PC-3 (cell line): Measurements from ENCODE around the gene NRARP. TPM values are rescaled to one million over a fixed set of nuclear protein-coding genes. Genes with fewer than 3 reads are reported as not detected.

Experiments
- ATAC-seq: fragments of 200-7000 bp; cut with Tn5 transposase; 2 replicates; pipeline ENCODE4 v1.9.1; 2020; ENCODE audit warnings: mild to moderate bottlenecking, moderate library complexity
- BruUV-seq: library from RNA; stranded (reverse); fragments of 400-500 nt; replicated peaks from 2 replicates; lab custom pipeline; 2021; lab: Mats Ljungman, UMichigan
- CTCF ChIA-PET: fragments of 300-600 bp; sonication (Branson Sonifier 250); formaldehyde crosslinking; loops from one replicate; lab custom pipeline; 2022; ENCODE audit warnings: antibody characterized with exemption; lab: Charles Lee
- POLR2A ChIA-PET: fragments of 300-600 bp; sonication (Branson Sonifier 250); formaldehyde crosslinking; loops from one replicate; lab custom pipeline; 2022; ENCODE audit warnings: antibody characterized with exemption; ENCODE audit not compliant: unreplicated experiment; lab: Charles Lee
- DNase-seq: peaks from one replicate; pipeline ENCODE4 v3.0.0-alpha.2; 2015
- H2AFZ ChIP-seq: fragments of 300-600 bp; sonication (generic); 2 replicates; pipeline ENCODE4 v1.6.0; 2016; ENCODE audit warnings: antibody characterized with exemption, low read length
- H3F3A ChIP-seq: fragments of 300-600 bp; sonication (generic); one replicate; pipeline ENCODE4 v1.6.0; 2017; ENCODE audit warnings: antibody characterized with exemption, low read length, control low read depth, mild to moderate bottlenecking; ENCODE audit not compliant: unreplicated experiment
- H3K27ac ChIP-seq: fragments of 300-600 bp; sonication (generic); 2 replicates; pipeline ENCODE4 v1.5.1; 2016; ENCODE audit warnings: mild to moderate bottlenecking, low read length
- H3K27me3 ChIP-seq: fragments of 300-600 bp; sonication (generic); 2 replicates; pipeline ENCODE4 v1.6.1; 2016; ENCODE audit warnings: low read length, mixed read lengths
- H3K36me3 ChIP-seq: fragments of 300-600 bp; sonication (generic); 2 replicates; pipeline ENCODE4 v1.6.1; 2016; ENCODE audit warnings: low read depth, mixed run types, low read length, mixed read lengths
- H3K4me1 ChIP-seq: fragments of 300-600 bp; sonication (generic); 2 replicates; pipeline ENCODE4 v1.5.1; 2016; ENCODE audit warnings: low read length; ENCODE audit not compliant: insufficient read depth
- H3K4me2 ChIP-seq: fragments of 300-600 bp; sonication (generic); 2 replicates; pipeline ENCODE4 v1.6.0; 2016; ENCODE audit warnings: low read length
- H3K4me3 ChIP-seq: fragments of 300-600 bp; sonication (generic); 2 replicates; pipeline ENCODE4 v1.5.1; 2016; ENCODE audit warnings: mild to moderate bottlenecking, low read length, mixed read lengths
- H3K79me2 ChIP-seq: fragments of 300-600 bp; sonication (generic); 2 replicates; pipeline ENCODE4 v1.6.1; 2017; ENCODE audit warnings: low read length, mixed read lengths
- H3K9ac ChIP-seq: fragments of 300-600 bp; sonication (generic); 2 replicates; pipeline ENCODE4 v1.6.0; 2016; ENCODE audit warnings: mild to moderate bottlenecking, low read length
- H3K9me2 ChIP-seq: fragments of 300-600 bp; sonication (generic); replicated peaks from 2 replicates; pipeline ENCODE4 v1.6.1; 2016; ENCODE audit warnings: mixed run types, low read length, mixed read lengths
- H3K9me3 ChIP-seq: fragments of 300-600 bp; sonication (generic); 2 replicates; pipeline ENCODE4 v1.6.1; 2016; ENCODE audit warnings: low read length, mixed read lengths
- H4K20me1 ChIP-seq: fragments of 300-600 bp; sonication (generic); 2 replicates; pipeline ENCODE4 v1.6.1; 2016; ENCODE audit warnings: low read length, mixed read lengths
- EZH2 ChIP-seq: fragments of 300-600 bp; sonication (generic); IDR thresholded peaks from one replicate; pipeline ENCODE4 v1.6.1; 2017; ENCODE audit warnings: antibody characterized with exemption, mild to moderate bottlenecking, low read length; ENCODE audit not compliant: unreplicated experiment
- EZH2phosphoT487 ChIP-seq: fragments of 300-600 bp; sonication (generic); IDR thresholded peaks from 2 replicates; pipeline ENCODE4 v1.6.1; 2018; ENCODE audit warnings: mild to moderate bottlenecking, antibody characterized with exemption, low read length, borderline replicate concordance
- intact Hi-C: fragments of 100-400 bp; cut with micrococcal nuclease; formaldehyde crosslinking; loops from 2 replicates; pipeline ENCODE4 v1.9.0; 2023
- total RNA-seq: library from RNA; depleted of rRNA; stranded (reverse); fragments of >200 nt; gene quantifications from 2 replicates; pipeline ENCODE4 v1.2.3, GENCODE V29; 2014
- TF ChIP-seq, protein P1 (sequence below): fragments of 300-600 bp; sonication (generic); conservative IDR thresholded peaks from 2 replicates; pipeline ENCODE4 v1.5.1; 2017; ENCODE audit warnings: antibody characterized with exemption, low read depth, mild to moderate bottlenecking, low read length

Gene NRARP
- total RNA-seq, 1 experiment from 2014 or later, result 36.8 TPM

DNA sequence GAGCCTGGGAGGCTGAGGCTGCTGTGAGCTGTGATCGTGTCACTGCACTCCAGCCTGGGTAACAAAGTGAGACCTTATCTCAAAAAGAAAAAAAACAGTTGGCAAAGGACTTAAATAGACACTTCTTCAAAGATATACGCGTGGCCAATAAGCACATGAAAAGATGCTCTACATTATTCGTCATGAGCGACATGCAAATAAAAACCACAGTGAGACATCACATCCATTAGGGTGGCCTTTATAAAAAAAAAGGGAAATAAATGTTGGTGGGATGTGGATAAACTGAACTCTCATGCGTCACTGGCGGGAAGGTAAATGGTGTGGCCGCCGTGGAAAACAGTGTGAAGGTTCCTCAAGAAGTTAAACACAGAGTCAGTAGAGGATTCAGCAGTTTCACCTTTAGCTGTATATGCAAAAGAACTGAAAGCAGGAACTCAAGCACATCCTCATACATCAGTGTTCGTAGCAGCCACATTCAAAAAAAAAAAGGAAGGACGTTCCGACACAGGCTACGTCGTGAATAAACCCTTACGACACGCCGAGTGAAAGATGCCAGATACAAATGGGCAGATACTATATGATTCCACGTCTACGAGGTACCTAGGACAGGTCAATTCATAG lies 24.5 kb upstream of the NRARP start:
- Histone ChIP-seq H4K20me1 (no peaks in the 10 kb centered on the region), H3F3A (no peaks in the 10 kb centered on the region), H3K9me3 (0 out of 2 replicates have a peak, but pooled peaks cover 7% of the 10 kb centered on the region), H3K4me3 (no peak overlapping the region), H2AFZ (no peak overlapping the region), H3K27me3 (no peaks in the 10 kb centered on the region), H3K36me3 (no peaks in the 10 kb centered on the region), H3K79me2 (no peaks in the 10 kb centered on the region), H3K4me2 (no peak overlapping the region), H3K4me1 (no peaks in the 10 kb centered on the region), H3K9me2 (no peaks in the 10 kb centered on the region), H3K27ac (no peak overlapping the region), H3K9ac (no peak overlapping the region)
- ATAC-seq (no peak), DNase-seq (no peak)
- CTCF ChIA-PET, result no interaction called here
- TF ChIP-seq, protein P1, sequence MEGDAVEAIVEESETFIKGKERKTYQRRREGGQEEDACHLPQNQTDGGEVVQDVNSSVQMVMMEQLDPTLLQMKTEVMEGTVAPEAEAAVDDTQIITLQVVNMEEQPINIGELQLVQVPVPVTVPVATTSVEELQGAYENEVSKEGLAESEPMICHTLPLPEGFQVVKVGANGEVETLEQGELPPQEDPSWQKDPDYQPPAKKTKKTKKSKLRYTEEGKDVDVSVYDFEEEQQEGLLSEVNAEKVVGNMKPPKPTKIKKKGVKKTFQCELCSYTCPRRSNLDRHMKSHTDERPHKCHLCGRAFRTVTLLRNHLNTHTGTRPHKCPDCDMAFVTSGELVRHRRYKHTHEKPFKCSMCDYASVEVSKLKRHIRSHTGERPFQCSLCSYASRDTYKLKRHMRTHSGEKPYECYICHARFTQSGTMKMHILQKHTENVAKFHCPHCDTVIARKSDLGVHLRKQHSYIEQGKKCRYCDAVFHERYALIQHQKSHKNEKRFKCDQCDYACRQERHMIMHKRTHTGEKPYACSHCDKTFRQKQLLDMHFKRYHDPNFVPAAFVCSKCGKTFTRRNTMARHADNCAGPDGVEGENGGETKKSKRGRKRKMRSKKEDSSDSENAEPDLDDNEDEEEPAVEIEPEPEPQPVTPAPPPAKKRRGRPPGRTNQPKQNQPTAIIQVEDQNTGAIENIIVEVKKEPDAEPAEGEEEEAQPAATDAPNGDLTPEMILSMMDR, result no peak
- TF ChIP-seq EZH2phosphoT487 (no peak), EZH2 (no peak)
- POLR2A ChIA-PET, result no interaction called here
- BruUV-seq, result no TSS peak
- intact Hi-C loops, result no loop called here

DNA sequence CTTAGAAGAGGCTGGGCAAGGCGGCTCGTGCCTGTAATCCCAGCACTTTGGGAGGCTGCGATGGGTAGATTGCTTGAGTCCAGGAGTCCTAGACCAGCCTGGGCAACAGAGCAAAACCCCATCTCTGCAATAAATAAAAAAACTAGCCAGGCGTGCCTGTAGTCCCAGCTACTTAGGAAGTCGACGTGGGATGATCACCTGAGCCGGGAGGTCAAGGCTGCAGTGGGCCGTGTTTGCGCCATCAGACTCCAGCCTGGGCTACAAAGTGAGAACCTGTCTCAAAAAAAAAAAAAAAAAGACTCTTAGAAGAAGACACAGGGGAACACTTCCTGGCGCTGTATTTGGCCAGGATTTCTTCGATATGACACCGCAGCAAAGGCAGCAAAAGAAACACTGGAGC lies 23.7 kb upstream of the NRARP start:
- no peaks in the 10 kb centered on the region for H3K79me2 ChIP-seq
- no peak overlapping the region for H2AFZ ChIP-seq
- no peak for DNase-seq
- ATAC-seq, result no peak
- H3K9ac ChIP-seq, result no peak overlapping the region
- no peaks in the 10 kb centered on the region for H3K9me2 ChIP-seq
- H3F3A ChIP-seq, result no peaks in the 10 kb centered on the region
- no peak overlapping the region for H3K4me3 ChIP-seq
- no peaks in the 10 kb centered on the region for H3K27me3 ChIP-seq
- no peaks in the 10 kb centered on the region for H4K20me1 ChIP-seq
- no peak overlapping the region for H3K4me2 ChIP-seq
- 0 out of 2 replicates have a peak, but pooled peaks cover 7% of the 10 kb centered on the region for H3K9me3 ChIP-seq
- no peaks in the 10 kb centered on the region for H3K4me1 ChIP-seq
- TF ChIP-seq, protein P1, result no peak
- TF ChIP-seq EZH2 (no peak), EZH2phosphoT487 (no peak)
- BruUV-seq, result no TSS peak
- intact Hi-C loops, result no loop called here
- ChIA-PET CTCF (no interaction called here), POLR2A (no interaction called here)
- no peaks in the 10 kb centered on the region for H3K36me3 ChIP-seq
- no peak overlapping the region for H3K27ac ChIP-seq

- no peak for ATAC-seq
- Histone ChIP-seq H3F3A (no peaks in the 10 kb centered on the region), H3K36me3 (no peaks in the 10 kb centered on the region), H3K27me3 (no peaks in the 10 kb centered on the region), H4K20me1 (no peaks in the 10 kb centered on the region), H3K4me3 (no peak overlapping the region), H3K79me2 (no peaks in the 10 kb centered on the region), H3K9me2 (no peaks in the 10 kb centered on the region), H3K9me3 (0 out of 2 replicates have a peak, but pooled peaks cover 7% of the 10 kb centered on the region), H3K9ac (no peak overlapping the region), H3K4me2 (no peak overlapping the region), H3K4me1 (no peaks in the 10 kb centered on the region), H3K27ac (no peak overlapping the region), H2AFZ (no peak overlapping the region)
- no peak for DNase-seq
- BruUV-seq, result no TSS peak
- POLR2A ChIA-PET, result no interaction called here
- CTCF ChIA-PET, result no interaction called here
- no peak for TF ChIP-seq EZH2
- TF ChIP-seq, protein P1, result no peak
- TF ChIP-seq EZH2phosphoT487, result no peak
- intact Hi-C loops, result no loop called here
Observed at GRCh38 chr9:137325124-137325523, 23.1 kb upstream of the NRARP start.
